Upper lobe of left lung (tissue), 4 donors: Measurements from ENCODE around the gene NAA35.

ENCODE experiments used
- POLR2AphosphoS5 ChIP-seq, 2 donors: sonication (generic); formaldehyde crosslinking; IDR thresholded peaks; one replicate each; pipeline ENCODE4 v1.5.1; 2017; ENCODE audit warnings: antibody characterized with exemption in 2 of 2
- TF ChIP-seq, protein P1 (sequence below), 6 experiments: fragments of 450-650 bp in 4 of 6; fragments of 200-600 bp in 2 of 6; sonication (generic) in 2 of 6; IDR thresholded peaks; one replicate each; pipeline ENCODE4 v1.5.1; 2016 to 2019; ENCODE audit warnings: antibody characterized with exemption in 6 of 6

- TF ChIP-seq, protein P1, sequence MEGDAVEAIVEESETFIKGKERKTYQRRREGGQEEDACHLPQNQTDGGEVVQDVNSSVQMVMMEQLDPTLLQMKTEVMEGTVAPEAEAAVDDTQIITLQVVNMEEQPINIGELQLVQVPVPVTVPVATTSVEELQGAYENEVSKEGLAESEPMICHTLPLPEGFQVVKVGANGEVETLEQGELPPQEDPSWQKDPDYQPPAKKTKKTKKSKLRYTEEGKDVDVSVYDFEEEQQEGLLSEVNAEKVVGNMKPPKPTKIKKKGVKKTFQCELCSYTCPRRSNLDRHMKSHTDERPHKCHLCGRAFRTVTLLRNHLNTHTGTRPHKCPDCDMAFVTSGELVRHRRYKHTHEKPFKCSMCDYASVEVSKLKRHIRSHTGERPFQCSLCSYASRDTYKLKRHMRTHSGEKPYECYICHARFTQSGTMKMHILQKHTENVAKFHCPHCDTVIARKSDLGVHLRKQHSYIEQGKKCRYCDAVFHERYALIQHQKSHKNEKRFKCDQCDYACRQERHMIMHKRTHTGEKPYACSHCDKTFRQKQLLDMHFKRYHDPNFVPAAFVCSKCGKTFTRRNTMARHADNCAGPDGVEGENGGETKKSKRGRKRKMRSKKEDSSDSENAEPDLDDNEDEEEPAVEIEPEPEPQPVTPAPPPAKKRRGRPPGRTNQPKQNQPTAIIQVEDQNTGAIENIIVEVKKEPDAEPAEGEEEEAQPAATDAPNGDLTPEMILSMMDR (IDR thresholded peaks at IDR 0.05): no peak
- no peak for TF ChIP-seq POLR2AphosphoS5 (IDR thresholded peaks at IDR 0.05)
These were observed 15.5 kb upstream of the NAA35 start for GRCh38 chr9:85925493-85925892.
